Lower leg skin (tissue), 3 donors: Measurements from ENCODE around the gene KLK13.

ENCODE experiments used
- CTCF ChIP-seq, 3 donors: fragments of 450-650 bp; IDR thresholded peaks; one replicate each; pipeline ENCODE4 v1.5.1; 2016; ENCODE audit warnings: antibody characterized with exemption in 3 of 3, mild to moderate bottlenecking in 3 of 3, moderate library complexity in 2 of 3
- POLR2A ChIP-seq, 2 donors: fragments of 450-650 bp; IDR thresholded peaks; one replicate each; pipeline ENCODE4 v1.6.1; 2016 to 2017; ENCODE audit warnings: antibody characterized with exemption in 2 of 2, mild to moderate bottlenecking in 1 of 2, moderate library complexity in 1 of 2

GRCh38 chr19:51029718-51030117, 35.2 kb downstream of the KLK13 start:
- TF ChIP-seq CTCF (IDR thresholded peaks at IDR 0.05) (no peak), POLR2A (IDR thresholded peaks at IDR 0.05) (no peak)
